IMR-90 (cell line): Measurements from ENCODE around the gene DIPK1B. TPM values are rescaled to one million over a fixed set of nuclear protein-coding genes. Genes with fewer than 3 reads are reported as not detected.

Source experiments
- ATAC-seq: fragments of 200-7000 bp; cut with Tn5 transposase; 2 replicates; pipeline ENCODE4 v1.9.1; 2020; ENCODE audit warnings: low read depth, mild to moderate bottlenecking, moderate library complexity
- BruUV-seq: library from RNA; stranded (reverse); fragments of 400-500 nt; replicated peaks from 2 replicates; lab custom pipeline; 2021; lab: Mats Ljungman, UMichigan
- CTCF ChIA-PET: fragments of 300-600 bp; formaldehyde crosslinking; extraction: SDS; loops from one replicate; lab custom pipeline; 2021; ENCODE audit warnings: antibody characterized with exemption; lab: Yijun Ruan, JAX
- POLR2A ChIA-PET: fragments of 300-600 bp; sonication (Branson Sonifier 250); formaldehyde crosslinking; loops from one replicate; lab custom pipeline; 2022; ENCODE audit warnings: antibody characterized with exemption; ENCODE audit not compliant: unreplicated experiment; lab: Charles Lee
- DNase-seq: peaks from one replicate; pipeline ENCODE4 v3.0.0; 2013
- H2AFZ ChIP-seq: replicated peaks from 2 replicates; pipeline ENCODE3; 2013; ENCODE audit warnings: low read length, mild to moderate bottlenecking; ENCODE audit not compliant: poor library complexity
- H2AK5ac ChIP-seq: 2 replicates; pipeline ENCODE4 v1.6.1; 2013; ENCODE audit warnings: low read depth, low read length, inconsistent platforms
- H2AK9ac ChIP-seq: replicated peaks from 2 replicates; pipeline ENCODE3; 2013; ENCODE audit warnings: mild to moderate bottlenecking, low read depth, low read length, moderate library complexity; ENCODE audit not compliant: poor library complexity
- H2BK120ac ChIP-seq: 2 replicates; pipeline ENCODE4 v1.6.1; 2013; ENCODE audit warnings: low read depth, low read length, inconsistent platforms
- H2BK15ac ChIP-seq: 3 replicates; pipeline ENCODE4 v1.6.1; 2013; ENCODE audit warnings: low read depth, low read length, inconsistent platforms
- H2BK20ac ChIP-seq: 2 replicates; pipeline ENCODE4 v1.6.1; 2013; ENCODE audit warnings: low read depth, mild to moderate bottlenecking, inconsistent platforms, low read length, moderate library complexity
- H2BK5ac ChIP-seq: 2 replicates; pipeline ENCODE4 v1.6.1; 2013; ENCODE audit warnings: mild to moderate bottlenecking, low read depth, low read length, inconsistent platforms; ENCODE audit not compliant: poor library complexity, severe bottlenecking
- H3K14ac ChIP-seq: replicated peaks from 2 replicates; pipeline ENCODE4 v1.6.1; 2013; ENCODE audit warnings: low read depth, low read length, inconsistent platforms
- H3K18ac ChIP-seq: 2 replicates; pipeline ENCODE4 v1.6.1; 2013; ENCODE audit warnings: low read depth, low read length, control low read depth
- H3K23ac ChIP-seq: 2 replicates; pipeline ENCODE4 v1.6.1; 2013; ENCODE audit warnings: low read depth, low read length, inconsistent platforms
- H3K27ac ChIP-seq: 2 replicates; pipeline ENCODE4 v1.5.1; 2013; ENCODE audit warnings: mild to moderate bottlenecking, control low read depth, low read length; ENCODE audit not compliant: insufficient read depth
- H3K27me3 ChIP-seq: 2 replicates; pipeline ENCODE4 v1.6.1; 2013; ENCODE audit warnings: low read length; ENCODE audit not compliant: control insufficient read depth, insufficient read depth
- H3K36me3 ChIP-seq: 2 replicates; pipeline ENCODE4 v1.6.1; 2013; ENCODE audit warnings: low read length, mixed read lengths; ENCODE audit not compliant: control insufficient read depth, insufficient read depth
- H3K4ac ChIP-seq: 2 replicates; pipeline ENCODE4 v1.6.1; 2013; ENCODE audit warnings: low read depth, low read length, inconsistent platforms
- H3K4me1 ChIP-seq: 2 replicates; pipeline ENCODE4 v1.6.1; 2013; ENCODE audit warnings: low read length, mixed read lengths; ENCODE audit not compliant: control insufficient read depth, insufficient read depth
- H3K4me2 ChIP-seq: 2 replicates; pipeline ENCODE4 v1.6.1; 2013; ENCODE audit warnings: low read depth, mild to moderate bottlenecking, control low read depth, low read length, moderate library complexity
- H3K4me3 ChIP-seq: 2 replicates; pipeline ENCODE4 v1.5.1; 2013; ENCODE audit warnings: low read depth, mild to moderate bottlenecking, control low read depth, low read length, moderate library complexity; ENCODE audit not compliant: insufficient read depth
- H3K56ac ChIP-seq: 2 replicates; pipeline ENCODE4 v1.6.1; 2013; ENCODE audit warnings: low read length, inconsistent platforms; ENCODE audit not compliant: insufficient read depth; ENCODE audit errors: extremely low read depth
- H3K79me1 ChIP-seq, 2 experiments: 2 replicates each; pipeline ENCODE4 v1.6.1; 2013; ENCODE audit warnings: low read length in 2 of 2, inconsistent platforms in 1 of 2, low read depth in 1 of 2
- H3K9ac ChIP-seq: 2 replicates; pipeline ENCODE4 v1.6.1; 2013; ENCODE audit warnings: low read depth, low read length, control low read depth
- H3K9me1 ChIP-seq: 2 replicates; pipeline ENCODE4 v1.6.1; 2013; ENCODE audit warnings: low read length, inconsistent platforms; ENCODE audit not compliant: insufficient read depth
- H3K9me3 ChIP-seq: 2 replicates; pipeline ENCODE4 v1.6.1; 2013; ENCODE audit warnings: low read length; ENCODE audit not compliant: control insufficient read depth, insufficient read depth
- H4K20me1 ChIP-seq: 2 replicates; pipeline ENCODE4 v1.6.1; 2013; ENCODE audit warnings: low read length, inconsistent platforms; ENCODE audit not compliant: insufficient read depth
- H4K5ac ChIP-seq: 2 replicates; pipeline ENCODE4 v1.6.1; 2013; ENCODE audit warnings: mild to moderate bottlenecking, low read depth, low read length, control low read depth
- H4K8ac ChIP-seq, 2 experiments: 2 replicates each; pipeline ENCODE4 v1.6.1; 2013; ENCODE audit warnings: low read depth in 2 of 2, low read length in 2 of 2, control low read depth in 1 of 2, inconsistent platforms in 1 of 2
- H4K91ac ChIP-seq: 2 replicates; pipeline ENCODE4 v1.6.1; 2013; ENCODE audit warnings: low read depth, low read length, inconsistent platforms; ENCODE audit not compliant: insufficient read depth
- BHLHE40 ChIP-seq: fragments of 150-350 bp; IDR thresholded peaks from 2 replicates; pipeline ENCODE4 v1.6.1; 2016; ENCODE audit warnings: mild to moderate bottlenecking, low read depth, low read length
- CEBPB ChIP-seq: IDR thresholded peaks from 2 replicates; pipeline ENCODE4 v1.6.1; 2012; ENCODE audit warnings: low read depth, low read length, improper control_type of control experiment
- CHD1 ChIP-seq: IDR thresholded peaks from 2 replicates; pipeline ENCODE4 v1.6.1; 2012; ENCODE audit warnings: low read depth, low read length, improper control_type of control experiment
- CTCF ChIP-seq: conservative IDR thresholded peaks from 2 replicates; pipeline ENCODE4 v1.5.1; 2012; ENCODE audit warnings: mild to moderate bottlenecking, low read depth, low read length, improper control_type of control experiment
- ELK1 ChIP-seq: fragments of 150-350 bp; IDR thresholded peaks from 2 replicates; pipeline ENCODE4 v1.6.1; 2016; ENCODE audit warnings: low read depth, mild to moderate bottlenecking, low read length, moderate library complexity, borderline replicate concordance
- FOS ChIP-seq: fragments of 150-350 bp; IDR thresholded peaks from 2 replicates; pipeline ENCODE4 v1.6.1; 2016; ENCODE audit warnings: low read depth, low read length
- MAFK ChIP-seq: IDR thresholded peaks from 2 replicates; pipeline ENCODE4 v1.6.1; 2012; ENCODE audit warnings: low read depth, low read length, improper control_type of control experiment
- MXI1 ChIP-seq: IDR thresholded peaks from 2 replicates; pipeline ENCODE4 v1.6.1; 2012; ENCODE audit warnings: low read depth, mild to moderate bottlenecking, low read length, moderate library complexity, borderline replicate concordance
- RAD21 ChIP-seq: IDR thresholded peaks from 2 replicates; pipeline ENCODE4 v1.6.1; 2012; ENCODE audit warnings: low read length, improper control_type of control experiment
- RCOR1 ChIP-seq: IDR thresholded peaks from 2 replicates; pipeline ENCODE4 v1.6.1; 2012; ENCODE audit warnings: mild to moderate bottlenecking, low read length, improper control_type of control experiment; ENCODE audit not compliant: insufficient replicate concordance
- RFX5 ChIP-seq: IDR thresholded peaks from 2 replicates; pipeline ENCODE4 v1.8.0; 2012; ENCODE audit warnings: low read depth, mild to moderate bottlenecking, low read length, moderate library complexity
- SMC3 ChIP-seq: fragments of 150-350 bp; IDR thresholded peaks from 2 replicates; pipeline ENCODE4 v1.6.1; 2016; ENCODE audit warnings: low read depth, mild to moderate bottlenecking, antibody characterized with exemption, low read length, moderate library complexity
- USF2 ChIP-seq: fragments of 150-350 bp; IDR thresholded peaks from 2 replicates; pipeline ENCODE4 v1.6.1; 2017; ENCODE audit warnings: mild to moderate bottlenecking, antibody characterized with exemption, low read length, low read depth
- WGBS, 2 experiments: methylation state at CpG; one replicate each; pipeline versions ENCODE4 v1.1.5 to v1.1.7; 2013; ENCODE audit warnings: missing lambda C conversion rate in 2 of 2; ENCODE audit not compliant: insufficient read length in 1 of 2; ENCODE audit errors: extremely low coverage in 2 of 2; 5-methylcytosine and 5-hydroxymethylcytosine counted together
- dilution Hi-C: fragments of 300-500 bp; cut with HindIII; formaldehyde crosslinking; loops from one replicate; pipeline ENCODE4 v1.14.3; 2018; ENCODE audit warnings: low sequenced_read_pairs; ENCODE audit not compliant: unreplicated experiment
- in situ Hi-C: fragments of 300-500 bp; cut with MboI; formaldehyde crosslinking; loops from 3 replicates; pipeline ENCODE4 v1.14.3; 2019; ENCODE audit warnings: low sequenced_read_pairs, inconsistent platforms, mixed read lengths
- intact Hi-C: fragments of 100-400 bp; cut with micrococcal nuclease; formaldehyde crosslinking; loops from 2 replicates; pipeline ENCODE4 v1.10.0; 2022
- polyA plus RNA-seq, 3 experiments: library from polyadenylated mRNA; depleted of rRNA; stranded (reverse); fragments of >200 nt; gene quantifications; 2 replicates each; pipeline ENCODE4 v1.2.3, GENCODE V29; 2012; ENCODE audit warnings: low replicate concordance in 1 of 3
- total RNA-seq: library from RNA; depleted of rRNA; stranded (reverse); fragments of >200 nt; gene quantifications from 2 replicates; pipeline ENCODE4 v1.2.3, GENCODE V29; 2012

DIPK1B gene
- total and polyA plus RNA-seq, 2 of the 4 experiments (the other 2 are of a cell fraction) = 3.4 to 7.1 TPM

GRCh38 chr9:136754626-136755301 is 42.4 kb downstream of the DIPK1B start:
- H2BK5ac ChIP-seq = no peak overlapping the region
- ChIA-PET POLR2A (no interaction called here), CTCF (no interaction called here)

More at GRCh38 chr9:136754626-136755301, 42.4 kb downstream of the DIPK1B start:
- no peak overlapping the region for H3K4ac ChIP-seq
- peaks cover 6% of the 10 kb centered on the region for H3K27me3 ChIP-seq
- H2BK15ac ChIP-seq = no peak overlapping the region
- intact Hi-C loops = no loop called here
- H3K36me3 ChIP-seq = no peaks in the 10 kb centered on the region
- H2AFZ ChIP-seq = no peak overlapping the region
- H3K79me1 ChIP-seq = no peaks in the 10 kb centered on the region
- no peak for TF ChIP-seq CEBPB
- TF ChIP-seq CHD1 = no peak
- TF ChIP-seq SMC3 = no peak
- TF ChIP-seq MXI1 = no peak
- TF ChIP-seq RCOR1 = no peak
- no peak for TF ChIP-seq CTCF
- no peak for TF ChIP-seq BHLHE40
- no peak for TF ChIP-seq RAD21
- TF ChIP-seq ELK1 = no peak
- TF ChIP-seq FOS = no peak
- TF ChIP-seq MAFK = no peak
- no peak for TF ChIP-seq RFX5
- TF ChIP-seq USF2 = no peak
- 83% methylated on average over 13 of the region's 24 CpGs; no CpG with 5 or more reads in 1 of the 2 experiments for WGBS, 2 experiments
- no peak overlapping the region for H3K56ac ChIP-seq
- no peak overlapping the region for H3K23ac ChIP-seq
- in situ Hi-C loops = no loop called here
- H3K9me1 ChIP-seq = no peaks in the 10 kb centered on the region
- H2AK9ac ChIP-seq = no peak overlapping the region
- H3K9me3 ChIP-seq = peaks cover 16% of the 10 kb centered on the region
- ATAC-seq (no peak), DNase-seq (no peak)
- no TSS peak for BruUV-seq
- no peak overlapping the region for H3K4me3 ChIP-seq
- H4K8ac ChIP-seq = no peak overlapping the region
- no peak overlapping the region for H4K5ac ChIP-seq
- no peak overlapping the region for H2AK5ac ChIP-seq
- H3K9ac ChIP-seq = no peak overlapping the region
- no peak overlapping the region for H3K18ac ChIP-seq
- H2BK120ac ChIP-seq = no peak overlapping the region
- H3K14ac ChIP-seq = no peak overlapping the region
- H4K91ac ChIP-seq = no peak overlapping the region
- dilution Hi-C loops = no loop called here
- H3K27ac ChIP-seq = no peak overlapping the region
- no peak overlapping the region for H3K4me2 ChIP-seq
- H2BK20ac ChIP-seq = no peak overlapping the region
- no peaks in the 10 kb centered on the region for H4K20me1 ChIP-seq
- no peaks in the 10 kb centered on the region for H3K4me1 ChIP-seq
